WTC11 (cell line): ENCODE measurements around the gene GPR39. TPM values are rescaled to one million over a fixed set of nuclear protein-coding genes. Genes with fewer than 3 reads are reported as not detected.

ENCODE experiments used
- ATAC-seq: fragments of 200-7000 bp; cut with Tn5 transposase; 2 replicates; pipeline ENCODE4 v1.10.0; 2021; ENCODE audit warnings: mild to moderate bottlenecking, moderate library complexity
- CTCF ChIA-PET: fragments of 300-600 bp; sonication (Branson Sonifier 250); formaldehyde crosslinking; loops from one replicate; lab custom pipeline; 2021; ENCODE audit warnings: antibody characterized with exemption; lab: Charles Lee
- POLR2A ChIA-PET: fragments of 350-600 bp; sonication (Branson Sonifier 250); formaldehyde crosslinking; loops from one replicate; lab custom pipeline; 2021; ENCODE audit warnings: antibody characterized with exemption; lab: Charles Lee
- DNase-seq: peaks from one replicate; pipeline ENCODE4 v3.0.0; 2021; ENCODE audit warnings: low spot score
- H3K27ac Mint-ChIP-seq: 2 replicates; pipeline ENCODE4 v1.8.0; 2021; ENCODE audit warnings: mixed read lengths
- H3K27me3 Mint-ChIP-seq: 2 replicates; pipeline ENCODE4 v1.8.0; 2021; ENCODE audit warnings: low read depth, mild to moderate bottlenecking, moderate library complexity, mixed read lengths
- H3K36me3 Mint-ChIP-seq: 2 replicates; pipeline ENCODE4 v1.8.0; 2021; ENCODE audit warnings: mixed read lengths
- H3K4me1 Mint-ChIP-seq: 2 replicates; pipeline ENCODE4 v1.8.0; 2022; ENCODE audit warnings: mixed read lengths
- H3K4me3 Mint-ChIP-seq: 2 replicates; pipeline ENCODE4 v1.8.0; 2021; ENCODE audit warnings: mild to moderate bottlenecking, moderate library complexity, mixed read lengths
- H3K9me3 Mint-ChIP-seq: 2 replicates; pipeline ENCODE4 v1.8.0; 2021; ENCODE audit warnings: mixed read lengths
- CREB1 ChIP-seq: sonication (generic); formaldehyde crosslinking; IDR thresholded peaks from 2 replicates; pipeline ENCODE4 v1.8.0; 2023; ENCODE audit warnings: mild to moderate bottlenecking, missing genetic modification reagents
- EMX1 ChIP-seq: fragments of 250-450 bp; sonication (Bioruptor Pico); IDR thresholded peaks from 2 replicates; pipeline ENCODE4 v1.8.0; 2021; ENCODE audit warnings: mild to moderate bottlenecking
- FOXJ3 ChIP-seq: sonication (generic); formaldehyde crosslinking; IDR thresholded peaks from 2 replicates; pipeline ENCODE4 v1.9.0; 2021; ENCODE audit warnings: missing genetic modification reagents, mild to moderate bottlenecking, borderline replicate concordance
- FOXK1 ChIP-seq: sonication (generic); formaldehyde crosslinking; IDR thresholded peaks from 2 replicates; pipeline ENCODE4 v1.8.0; 2022; ENCODE audit warnings: mild to moderate bottlenecking, moderate library complexity, missing genetic modification reagents
- HMGA2 ChIP-seq: fragments of 250-450 bp; sonication (Bioruptor Pico); IDR thresholded peaks from 2 replicates; pipeline ENCODE4 v1.4.0; 2021; ENCODE audit warnings: mild to moderate bottlenecking, moderate library complexity
- MXD4 ChIP-seq: fragments of 250-450 bp; sonication (Bioruptor Pico); IDR thresholded peaks from 2 replicates; pipeline ENCODE4 v1.8.0; 2021; ENCODE audit warnings: mild to moderate bottlenecking, moderate library complexity, borderline replicate concordance
- MYBL2 ChIP-seq: sonication (generic); formaldehyde crosslinking; IDR thresholded peaks from 2 replicates; pipeline ENCODE4 v1.8.1; 2023; ENCODE audit warnings: mild to moderate bottlenecking, moderate library complexity, missing genetic modification reagents
- ZNF219 ChIP-seq: sonication (generic); formaldehyde crosslinking; IDR thresholded peaks from 2 replicates; pipeline ENCODE4 v1.8.0; 2023; ENCODE audit warnings: missing genetic modification reagents, mild to moderate bottlenecking, borderline replicate concordance
- ZNF396 ChIP-seq: fragments of 250-450 bp; sonication (Bioruptor Pico); IDR thresholded peaks from 2 replicates; pipeline ENCODE4 v1.8.0; 2021; ENCODE audit warnings: mild to moderate bottlenecking, moderate library complexity, borderline replicate concordance
- ZNF416 ChIP-seq: fragments of 250-450 bp; sonication (Bioruptor Pico); IDR thresholded peaks from 2 replicates; pipeline ENCODE4 v1.9.0; 2021; ENCODE audit warnings: mild to moderate bottlenecking, inconsistent platforms
- total RNA-seq: library from RNA; stranded (reverse); gene quantifications from 3 replicates; pipeline ENCODE4 v1.2.3, GENCODE V29; 2021
- TF ChIP-seq, protein P1 (sequence below): fragments of 250-450 bp; sonication (Bioruptor Pico); IDR thresholded peaks from 2 replicates; pipeline ENCODE4 v2.1.2; 2022; ENCODE audit warnings: mild to moderate bottlenecking, moderate library complexity
- TF ChIP-seq, protein P2 (sequence below): sonication (generic); formaldehyde crosslinking; IDR thresholded peaks from 2 replicates; pipeline ENCODE4 v1.8.1; 2022; ENCODE audit warnings: low read depth, missing genetic modification reagents, borderline replicate concordance
- TF ChIP-seq, protein P3 (sequence below): sonication (generic); formaldehyde crosslinking; IDR thresholded peaks from 2 replicates; pipeline ENCODE4 v1.8.0; 2022; ENCODE audit warnings: mild to moderate bottlenecking, missing genetic modification reagents
- TF ChIP-seq, protein P4 (sequence below): sonication (generic); formaldehyde crosslinking; IDR thresholded peaks from 2 replicates; pipeline ENCODE4 v1.8.1; 2023; ENCODE audit warnings: mild to moderate bottlenecking, missing genetic modification reagents
- TF ChIP-seq, protein P5 (sequence below): sonication (generic); formaldehyde crosslinking; IDR thresholded peaks from 2 replicates; pipeline ENCODE4 v1.8.0; 2022; ENCODE audit warnings: mild to moderate bottlenecking, missing genetic modification reagents
- TF ChIP-seq, protein P6 (sequence below): fragments of 250-450 bp; sonication (Bioruptor Pico); IDR thresholded peaks from 2 replicates; pipeline ENCODE4 v1.9.0; 2021; ENCODE audit warnings: mild to moderate bottlenecking
- TF ChIP-seq, protein P7 (sequence below): sonication (generic); formaldehyde crosslinking; IDR thresholded peaks from 2 replicates; pipeline ENCODE4 v1.8.1; 2023; ENCODE audit warnings: mild to moderate bottlenecking, missing genetic modification reagents, borderline replicate concordance
- TF ChIP-seq, protein P8 (sequence below): sonication (generic); formaldehyde crosslinking; IDR thresholded peaks from 2 replicates; pipeline ENCODE4 v1.8.1; 2022; ENCODE audit warnings: mild to moderate bottlenecking, moderate library complexity, missing genetic modification reagents
- TF ChIP-seq, protein P9 (sequence below): fragments of 200-600 bp; IDR thresholded peaks from 2 replicates; pipeline ENCODE4 v1.8.0; 2022; ENCODE audit warnings: antibody characterized with exemption

The GPR39 gene
- total RNA-seq, 1 experiment from 2014 or later = 0.74 TPM

DNA sequence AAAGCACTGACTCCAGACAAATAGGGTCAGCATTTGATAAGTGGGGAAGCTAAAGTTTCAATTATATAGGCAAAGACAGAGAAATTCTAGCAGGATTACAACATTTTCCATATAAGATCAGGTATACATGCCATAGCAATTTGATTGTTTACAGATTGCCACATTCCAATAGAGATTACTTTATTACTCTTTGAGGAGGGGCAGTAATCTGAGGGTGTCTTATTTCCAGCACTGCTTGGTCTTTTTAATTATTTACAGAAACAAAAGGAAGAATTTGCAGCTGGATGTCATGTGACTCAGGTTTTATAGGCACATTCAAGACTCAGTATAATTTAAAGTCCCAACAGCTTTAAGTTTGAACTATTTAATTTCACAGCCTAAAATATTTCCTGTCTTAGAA, 42.5 kb upstream of the GPR39 start:
- no peak for ATAC-seq
- Mint-ChIP-seq H3K27me3 (peaks cover 3% of the 10 kb centered on the region; the same call in 1 of the 2 replicates), H3K4me3 (no peak overlapping the region), H3K27ac (no peak overlapping the region), H3K36me3 (peaks cover 20% of the 10 kb centered on the region), H3K4me1 (peaks cover 8% of the 10 kb centered on the region), H3K9me3 (peaks cover 24% of the 10 kb centered on the region)
- ChIA-PET POLR2A (no interaction called here), CTCF (interaction anchor here (0.9 kb wide), 1 partner anchor 25 kb away, joined by 3 read pairs; no protein-coding TSS in a partner anchor)
- TF ChIP-seq, protein P1, sequence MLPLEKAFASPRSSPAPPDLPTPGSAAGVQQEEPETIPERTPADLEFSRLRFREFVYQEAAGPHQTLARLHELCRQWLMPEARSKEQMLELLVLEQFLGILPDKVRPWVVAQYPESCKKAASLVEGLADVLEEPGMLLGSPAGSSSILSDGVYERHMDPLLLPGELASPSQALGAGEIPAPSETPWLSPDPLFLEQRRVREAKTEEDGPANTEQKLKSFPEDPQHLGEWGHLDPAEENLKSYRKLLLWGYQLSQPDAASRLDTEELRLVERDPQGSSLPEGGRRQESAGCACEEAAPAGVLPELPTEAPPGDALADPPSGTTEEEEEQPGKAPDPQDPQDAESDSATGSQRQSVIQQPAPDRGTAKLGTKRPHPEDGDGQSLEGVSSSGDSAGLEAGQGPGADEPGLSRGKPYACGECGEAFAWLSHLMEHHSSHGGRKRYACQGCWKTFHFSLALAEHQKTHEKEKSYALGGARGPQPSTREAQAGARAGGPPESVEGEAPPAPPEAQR (CRISPR knock-in tag) = no peak
- TF ChIP-seq MYBL2 (CRISPR knock-in tag) (no peak), ZNF219 (CRISPR knock-in tag) (no peak), FOXK1 (CRISPR knock-in tag) (no peak), EMX1 (CRISPR knock-in tag) (no peak)
- TF ChIP-seq, protein P2, sequence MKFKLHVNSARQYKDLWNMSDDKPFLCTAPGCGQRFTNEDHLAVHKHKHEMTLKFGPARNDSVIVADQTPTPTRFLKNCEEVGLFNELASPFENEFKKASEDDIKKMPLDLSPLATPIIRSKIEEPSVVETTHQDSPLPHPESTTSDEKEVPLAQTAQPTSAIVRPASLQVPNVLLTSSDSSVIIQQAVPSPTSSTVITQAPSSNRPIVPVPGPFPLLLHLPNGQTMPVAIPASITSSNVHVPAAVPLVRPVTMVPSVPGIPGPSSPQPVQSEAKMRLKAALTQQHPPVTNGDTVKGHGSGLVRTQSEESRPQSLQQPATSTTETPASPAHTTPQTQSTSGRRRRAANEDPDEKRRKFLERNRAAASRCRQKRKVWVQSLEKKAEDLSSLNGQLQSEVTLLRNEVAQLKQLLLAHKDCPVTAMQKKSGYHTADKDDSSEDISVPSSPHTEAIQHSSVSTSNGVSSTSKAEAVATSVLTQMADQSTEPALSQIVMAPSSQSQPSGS (CRISPR knock-in tag) = no peak
- TF ChIP-seq, protein P3, sequence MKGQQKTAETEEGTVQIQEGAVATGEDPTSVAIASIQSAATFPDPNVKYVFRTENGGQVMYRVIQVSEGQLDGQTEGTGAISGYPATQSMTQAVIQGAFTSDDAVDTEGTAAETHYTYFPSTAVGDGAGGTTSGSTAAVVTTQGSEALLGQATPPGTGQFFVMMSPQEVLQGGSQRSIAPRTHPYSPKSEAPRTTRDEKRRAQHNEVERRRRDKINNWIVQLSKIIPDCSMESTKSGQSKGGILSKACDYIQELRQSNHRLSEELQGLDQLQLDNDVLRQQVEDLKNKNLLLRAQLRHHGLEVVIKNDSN = no peak
- no peak for DNase-seq

DNA sequence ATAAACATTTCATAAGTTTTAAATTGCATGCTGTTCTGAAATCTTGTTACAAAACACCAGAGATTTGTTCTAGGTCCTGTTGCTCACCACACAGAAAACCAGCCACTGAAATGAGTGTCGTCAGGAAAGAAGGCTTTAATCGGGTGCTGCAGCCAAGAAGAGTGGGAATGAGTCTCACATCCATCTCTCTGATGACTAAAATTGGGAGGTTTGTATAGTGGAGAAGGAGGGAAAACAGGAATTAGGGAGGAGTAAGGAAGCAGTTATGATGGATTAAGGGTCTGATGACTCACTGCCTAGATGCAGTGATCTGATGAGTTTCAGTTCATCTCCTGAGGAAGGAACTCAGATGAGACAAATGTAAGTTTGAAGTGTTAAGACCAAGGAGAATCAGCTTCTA, 42.1 kb upstream of the GPR39 start:
- ATAC-seq (no peak), DNase-seq (no peak)
- H3K4me3 Mint-ChIP-seq = no peak overlapping the region
- peaks cover 28% of the 10 kb centered on the region for H3K9me3 Mint-ChIP-seq
- peaks cover 5% of the 10 kb centered on the region for H3K4me1 Mint-ChIP-seq
- ChIA-PET POLR2A (no interaction called here), CTCF (interaction anchor here (0.9 kb wide), 1 partner anchor 26 kb away, joined by 3 read pairs; no protein-coding TSS in a partner anchor)
- H3K27me3 Mint-ChIP-seq = peaks cover 3% of the 10 kb centered on the region; the same call in 1 of the 2 replicates
- no peak overlapping the region for H3K27ac Mint-ChIP-seq
- H3K36me3 Mint-ChIP-seq = peaks cover 22% of the 10 kb centered on the region
- TF ChIP-seq, protein P4, sequence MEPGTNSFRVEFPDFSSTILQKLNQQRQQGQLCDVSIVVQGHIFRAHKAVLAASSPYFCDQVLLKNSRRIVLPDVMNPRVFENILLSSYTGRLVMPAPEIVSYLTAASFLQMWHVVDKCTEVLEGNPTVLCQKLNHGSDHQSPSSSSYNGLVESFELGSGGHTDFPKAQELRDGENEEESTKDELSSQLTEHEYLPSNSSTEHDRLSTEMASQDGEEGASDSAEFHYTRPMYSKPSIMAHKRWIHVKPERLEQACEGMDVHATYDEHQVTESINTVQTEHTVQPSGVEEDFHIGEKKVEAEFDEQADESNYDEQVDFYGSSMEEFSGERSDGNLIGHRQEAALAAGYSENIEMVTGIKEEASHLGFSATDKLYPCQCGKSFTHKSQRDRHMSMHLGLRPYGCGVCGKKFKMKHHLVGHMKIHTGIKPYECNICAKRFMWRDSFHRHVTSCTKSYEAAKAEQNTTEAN (CRISPR knock-in tag) = no peak
- TF ChIP-seq FOXJ3 (CRISPR knock-in tag) (no peak), MYBL2 (CRISPR knock-in tag) (no peak), CREB1 (CRISPR knock-in tag) (no peak), ZNF396 (CRISPR knock-in tag) (no peak), MXD4 (CRISPR knock-in tag) (no peak), HMGA2 (CRISPR knock-in tag) (no peak), ZNF416 (CRISPR knock-in tag) (no peak)
- TF ChIP-seq, protein P5, sequence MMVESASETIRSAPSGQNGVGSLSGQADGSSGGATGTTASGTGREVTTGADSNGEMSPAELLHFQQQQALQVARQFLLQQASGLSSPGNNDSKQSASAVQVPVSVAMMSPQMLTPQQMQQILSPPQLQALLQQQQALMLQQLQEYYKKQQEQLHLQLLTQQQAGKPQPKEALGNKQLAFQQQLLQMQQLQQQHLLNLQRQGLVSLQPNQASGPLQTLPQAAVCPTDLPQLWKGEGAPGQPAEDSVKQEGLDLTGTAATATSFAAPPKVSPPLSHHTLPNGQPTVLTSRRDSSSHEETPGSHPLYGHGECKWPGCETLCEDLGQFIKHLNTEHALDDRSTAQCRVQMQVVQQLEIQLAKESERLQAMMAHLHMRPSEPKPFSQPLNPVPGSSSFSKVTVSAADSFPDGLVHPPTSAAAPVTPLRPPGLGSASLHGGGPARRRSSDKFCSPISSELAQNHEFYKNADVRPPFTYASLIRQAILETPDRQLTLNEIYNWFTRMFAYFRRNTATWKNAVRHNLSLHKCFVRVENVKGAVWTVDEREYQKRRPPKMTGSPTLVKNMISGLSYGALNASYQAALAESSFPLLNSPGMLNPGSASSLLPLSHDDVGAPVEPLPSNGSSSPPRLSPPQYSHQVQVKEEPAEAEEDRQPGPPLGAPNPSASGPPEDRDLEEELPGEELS (CRISPR knock-in tag) = no peak
- TF ChIP-seq, protein P6, sequence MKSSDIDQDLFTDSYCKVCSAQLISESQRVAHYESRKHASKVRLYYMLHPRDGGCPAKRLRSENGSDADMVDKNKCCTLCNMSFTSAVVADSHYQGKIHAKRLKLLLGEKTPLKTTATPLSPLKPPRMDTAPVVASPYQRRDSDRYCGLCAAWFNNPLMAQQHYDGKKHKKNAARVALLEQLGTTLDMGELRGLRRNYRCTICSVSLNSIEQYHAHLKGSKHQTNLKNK (CRISPR knock-in tag) = no peak
- TF ChIP-seq, protein P7, sequence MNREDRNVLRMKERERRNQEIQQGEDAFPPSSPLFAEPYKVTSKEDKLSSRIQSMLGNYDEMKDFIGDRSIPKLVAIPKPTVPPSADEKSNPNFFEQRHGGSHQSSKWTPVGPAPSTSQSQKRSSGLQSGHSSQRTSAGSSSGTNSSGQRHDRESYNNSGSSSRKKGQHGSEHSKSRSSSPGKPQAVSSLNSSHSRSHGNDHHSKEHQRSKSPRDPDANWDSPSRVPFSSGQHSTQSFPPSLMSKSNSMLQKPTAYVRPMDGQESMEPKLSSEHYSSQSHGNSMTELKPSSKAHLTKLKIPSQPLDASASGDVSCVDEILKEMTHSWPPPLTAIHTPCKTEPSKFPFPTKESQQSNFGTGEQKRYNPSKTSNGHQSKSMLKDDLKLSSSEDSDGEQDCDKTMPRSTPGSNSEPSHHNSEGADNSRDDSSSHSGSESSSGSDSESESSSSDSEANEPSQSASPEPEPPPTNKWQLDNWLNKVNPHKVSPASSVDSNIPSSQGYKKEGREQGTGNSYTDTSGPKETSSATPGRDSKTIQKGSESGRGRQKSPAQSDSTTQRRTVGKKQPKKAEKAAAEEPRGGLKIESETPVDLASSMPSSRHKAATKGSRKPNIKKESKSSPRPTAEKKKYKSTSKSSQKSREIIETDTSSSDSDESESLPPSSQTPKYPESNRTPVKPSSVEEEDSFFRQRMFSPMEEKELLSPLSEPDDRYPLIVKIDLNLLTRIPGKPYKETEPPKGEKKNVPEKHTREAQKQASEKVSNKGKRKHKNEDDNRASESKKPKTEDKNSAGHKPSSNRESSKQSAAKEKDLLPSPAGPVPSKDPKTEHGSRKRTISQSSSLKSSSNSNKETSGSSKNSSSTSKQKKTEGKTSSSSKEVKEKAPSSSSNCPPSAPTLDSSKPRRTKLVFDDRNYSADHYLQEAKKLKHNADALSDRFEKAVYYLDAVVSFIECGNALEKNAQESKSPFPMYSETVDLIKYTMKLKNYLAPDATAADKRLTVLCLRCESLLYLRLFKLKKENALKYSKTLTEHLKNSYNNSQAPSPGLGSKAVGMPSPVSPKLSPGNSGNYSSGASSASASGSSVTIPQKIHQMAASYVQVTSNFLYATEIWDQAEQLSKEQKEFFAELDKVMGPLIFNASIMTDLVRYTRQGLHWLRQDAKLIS (CRISPR knock-in tag) = no peak
- TF ChIP-seq, protein P8, sequence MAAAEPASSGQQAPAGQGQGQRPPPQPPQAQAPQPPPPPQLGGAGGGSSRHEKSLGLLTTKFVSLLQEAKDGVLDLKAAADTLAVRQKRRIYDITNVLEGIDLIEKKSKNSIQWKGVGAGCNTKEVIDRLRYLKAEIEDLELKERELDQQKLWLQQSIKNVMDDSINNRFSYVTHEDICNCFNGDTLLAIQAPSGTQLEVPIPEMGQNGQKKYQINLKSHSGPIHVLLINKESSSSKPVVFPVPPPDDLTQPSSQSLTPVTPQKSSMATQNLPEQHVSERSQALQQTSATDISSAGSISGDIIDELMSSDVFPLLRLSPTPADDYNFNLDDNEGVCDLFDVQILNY (CRISPR knock-in tag) = no peak
- TF ChIP-seq, protein P9, sequence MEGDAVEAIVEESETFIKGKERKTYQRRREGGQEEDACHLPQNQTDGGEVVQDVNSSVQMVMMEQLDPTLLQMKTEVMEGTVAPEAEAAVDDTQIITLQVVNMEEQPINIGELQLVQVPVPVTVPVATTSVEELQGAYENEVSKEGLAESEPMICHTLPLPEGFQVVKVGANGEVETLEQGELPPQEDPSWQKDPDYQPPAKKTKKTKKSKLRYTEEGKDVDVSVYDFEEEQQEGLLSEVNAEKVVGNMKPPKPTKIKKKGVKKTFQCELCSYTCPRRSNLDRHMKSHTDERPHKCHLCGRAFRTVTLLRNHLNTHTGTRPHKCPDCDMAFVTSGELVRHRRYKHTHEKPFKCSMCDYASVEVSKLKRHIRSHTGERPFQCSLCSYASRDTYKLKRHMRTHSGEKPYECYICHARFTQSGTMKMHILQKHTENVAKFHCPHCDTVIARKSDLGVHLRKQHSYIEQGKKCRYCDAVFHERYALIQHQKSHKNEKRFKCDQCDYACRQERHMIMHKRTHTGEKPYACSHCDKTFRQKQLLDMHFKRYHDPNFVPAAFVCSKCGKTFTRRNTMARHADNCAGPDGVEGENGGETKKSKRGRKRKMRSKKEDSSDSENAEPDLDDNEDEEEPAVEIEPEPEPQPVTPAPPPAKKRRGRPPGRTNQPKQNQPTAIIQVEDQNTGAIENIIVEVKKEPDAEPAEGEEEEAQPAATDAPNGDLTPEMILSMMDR = no peak
